Islet precursor cell (in vitro differentiated cells): Measurements from ENCODE around the gene SNX21.

ENCODE experiments used
- DNase-seq: peaks from one replicate; pipeline ENCODE4 v3.0.0-alpha.2; 2018

The SNX21 gene

GRCh38 chr20:45883100-45883469 is 49.5 kb downstream of the SNX21 start:
- DNase-seq: no peak

- DNase-seq: no peak
Observed at GRCh38 chr20:45886590-45887345, 53.2 kb downstream of the SNX21 start.

- DNase-seq: no peak
Observed at GRCh38 chr20:45887346-45887715, 53.7 kb downstream of the SNX21 start, which contains the start of gene SPATA25. SPATA25 (minus strand) TSS chr20:45887622; CDS start chr20:45887590, 32 bp downstream.

- no peak for DNase-seq
Observed at GRCh38 chr20:45888681-45889080, 55.1 kb downstream of the SNX21 start.

- DNase-seq: peak; percentile 94
Observed at GRCh38 chr20:45890077-45890984, 56.7 kb downstream of the SNX21 start.

- DNase-seq: peak; percentile 93
Observed at GRCh38 chr20:45890985-45891983, 57.7 kb downstream of the SNX21 start, which contains the start of the genes CTSA and NEURL2. CTSA (plus strand) TSS chr20:45891335; CDS start chr20:45891569, 234 bp downstream. NEURL2 (minus strand) TSS chr20:45891208; CDS start chr20:45890991, 217 bp downstream.

- no peak for DNase-seq
Observed at GRCh38 chr20:45892049-45892825, 58.6 kb downstream of the SNX21 start.
